ENCODE data around the gene PCDHA6. TPM values are rescaled to one million over a fixed set of nuclear protein-coding genes. Genes with fewer than 3 reads are reported as not detected.
"Not testable (repeated sequence)": the region's sequence is repeated elsewhere in the genome, so short reads cannot be mapped to it uniquely, and the experiment has no call there.

PCDHA6 gene
- total and polyA plus RNA-seq, 2 of the 4 experiments (the other 2 are of a cell fraction) = 0.03 TPM; not detected in 1

DNA sequence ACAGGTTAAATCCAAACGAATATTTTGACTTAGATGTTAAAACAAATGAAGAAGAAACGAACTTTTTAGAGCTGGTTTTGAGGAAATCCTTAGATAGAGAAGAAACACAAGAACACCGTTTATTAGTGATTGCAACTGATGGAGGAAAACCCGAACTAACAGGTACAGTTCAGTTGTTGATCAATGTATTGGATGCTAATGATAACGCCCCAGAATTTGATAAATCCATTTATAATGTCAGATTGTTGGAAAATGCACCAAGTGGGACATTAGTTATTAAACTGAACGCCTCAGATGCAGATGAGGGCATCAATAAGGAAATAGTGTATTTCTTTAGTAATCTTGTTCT, 5.5 kb upstream of the PCDHA6 start:
- intact Hi-C loops (cut with micrococcal nuclease) = no loop called here

DNA sequence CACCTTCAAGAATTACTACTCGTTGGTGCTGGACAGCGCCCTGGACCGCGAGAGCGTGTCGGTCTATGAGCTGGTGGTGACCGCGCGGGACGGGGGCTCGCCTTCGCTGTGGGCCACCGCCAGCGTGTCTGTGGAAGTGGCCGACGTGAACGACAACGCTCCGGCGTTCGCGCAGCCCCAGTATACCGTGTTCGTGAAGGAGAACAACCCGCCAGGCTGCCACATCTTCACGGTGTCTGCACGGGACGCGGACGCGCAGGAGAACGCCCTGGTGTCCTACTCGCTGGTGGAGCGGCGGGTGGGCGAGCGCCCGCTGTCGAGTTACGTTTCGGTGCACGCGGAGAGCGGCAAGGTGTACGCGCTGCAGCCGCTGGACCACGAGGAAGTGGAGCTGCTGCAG, 4.8 kb upstream of the PCDHA6 start:
- H3K79me1 ChIP-seq (ENCODE audit: low read depth in 1 of 2, low read length in 2 of 2); CTCF ChIA-PET; ATAC-seq (ENCODE audit: low read depth); BruUV-seq (replicated peaks); H3K9me1 ChIP-seq (ENCODE audit: insufficient read depth, low read length); H2AFZ ChIP-seq (replicated peaks; ENCODE audit: low read length, poor library complexity); H3K4ac ChIP-seq (ENCODE audit: low read depth, low read length); H3K27ac ChIP-seq (ENCODE audit: insufficient read depth, low read length); H2BK120ac ChIP-seq (ENCODE audit: low read depth, low read length); H3K9me3 ChIP-seq (ENCODE audit: control insufficient read depth, insufficient read depth, low read length); POLR2A ChIA-PET (ENCODE audit: unreplicated experiment); H2BK20ac ChIP-seq (ENCODE audit: low read depth, low read length); intact Hi-C loops (cut with micrococcal nuclease); H2AK9ac ChIP-seq (replicated peaks; ENCODE audit: low read depth, low read length, poor library complexity); H2BK5ac ChIP-seq (ENCODE audit: low read depth, low read length, poor library complexity, severe bottlenecking); H3K4me3 ChIP-seq (ENCODE audit: insufficient read depth, low read depth, low read length); H3K4me1 ChIP-seq (ENCODE audit: control insufficient read depth, insufficient read depth, low read length); H3K14ac ChIP-seq (replicated peaks; ENCODE audit: low read depth, low read length); in situ Hi-C loops (cut with MboI; ENCODE audit: low sequenced_read_pairs); dilution Hi-C loops (cut with HindIII; ENCODE audit: low sequenced_read_pairs, unreplicated experiment); H4K91ac ChIP-seq (ENCODE audit: insufficient read depth, low read depth, low read length); H2AK5ac ChIP-seq (ENCODE audit: low read depth, low read length); DNase-seq; H3K9ac ChIP-seq (ENCODE audit: low read depth, low read length); H4K5ac ChIP-seq (ENCODE audit: low read depth, low read length); H3K4me2 ChIP-seq (ENCODE audit: low read depth, low read length); H4K20me1 ChIP-seq (ENCODE audit: insufficient read depth, low read length); H3K18ac ChIP-seq (ENCODE audit: low read depth, low read length); H3K23ac ChIP-seq (ENCODE audit: low read depth, low read length); H2BK15ac ChIP-seq (ENCODE audit: low read depth, low read length); H3K27me3 ChIP-seq (ENCODE audit: control insufficient read depth, insufficient read depth, low read length); H3K56ac ChIP-seq (ENCODE audit: extremely low read depth, insufficient read depth, low read length); H4K8ac ChIP-seq (ENCODE audit: low read depth in 2 of 2, low read length in 2 of 2); H3K36me3 ChIP-seq (ENCODE audit: control insufficient read depth, insufficient read depth, low read length): not testable (repeated sequence)
- 52% methylated on average over 27 of the region's 48 CpGs; no CpG with 5 or more reads in 1 of the 2 experiments for WGBS, 2 experiments (ENCODE audit: extremely low coverage in 2 of 2, insufficient read length in 1 of 2)

More for the DNA sequence above, 5.5 kb upstream of the PCDHA6 start:
- H2BK120ac ChIP-seq (ENCODE audit: low read depth, low read length) = no peak overlapping the region
- no peak overlapping the region for H3K4me2 ChIP-seq (ENCODE audit: low read depth, low read length)
- no peaks in the 10 kb centered on the region for H3K4me1 ChIP-seq (ENCODE audit: control insufficient read depth, insufficient read depth, low read length)
- no peak overlapping the region for H4K91ac ChIP-seq (ENCODE audit: insufficient read depth, low read depth, low read length)
- H4K8ac ChIP-seq (ENCODE audit: low read depth in 2 of 2, low read length in 2 of 2) = no peak overlapping the region
- no peaks in the 10 kb centered on the region for H3K27me3 ChIP-seq (ENCODE audit: control insufficient read depth, insufficient read depth, low read length)
- 36% methylated on average over 4 of the region's 6 CpGs; no CpG with 5 or more reads in 1 of the 2 experiments for WGBS, 2 experiments (ENCODE audit: extremely low coverage in 2 of 2, insufficient read length in 1 of 2)
- DNase-seq (no peak), ATAC-seq (ENCODE audit: low read depth) (no peak)
- H2AK9ac ChIP-seq (replicated peaks; ENCODE audit: low read depth, low read length, poor library complexity) = no peak overlapping the region
- no peak overlapping the region for H2AK5ac ChIP-seq (ENCODE audit: low read depth, low read length)
- TF ChIP-seq MXI1 (IDR thresholded peaks at IDR 0.05; ENCODE audit: borderline replicate concordance, low read depth, low read length) = no peak
- TF ChIP-seq, protein P1, sequence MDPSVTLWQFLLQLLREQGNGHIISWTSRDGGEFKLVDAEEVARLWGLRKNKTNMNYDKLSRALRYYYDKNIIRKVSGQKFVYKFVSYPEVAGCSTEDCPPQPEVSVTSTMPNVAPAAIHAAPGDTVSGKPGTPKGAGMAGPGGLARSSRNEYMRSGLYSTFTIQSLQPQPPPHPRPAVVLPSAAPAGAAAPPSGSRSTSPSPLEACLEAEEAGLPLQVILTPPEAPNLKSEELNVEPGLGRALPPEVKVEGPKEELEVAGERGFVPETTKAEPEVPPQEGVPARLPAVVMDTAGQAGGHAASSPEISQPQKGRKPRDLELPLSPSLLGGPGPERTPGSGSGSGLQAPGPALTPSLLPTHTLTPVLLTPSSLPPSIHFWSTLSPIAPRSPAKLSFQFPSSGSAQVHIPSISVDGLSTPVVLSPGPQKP (IDR thresholded peaks at IDR 0.05; ENCODE audit: borderline replicate concordance, low read depth, low read length) = no peak
- TF ChIP-seq CEBPB (IDR thresholded peaks at IDR 0.05; ENCODE audit: low read depth, low read length) = no peak
- TF ChIP-seq MAZ (IDR thresholded peaks at IDR 0.05; ENCODE audit: borderline replicate concordance, low read depth, low read length) = no peak
- no peak for TF ChIP-seq POLR2A (IDR thresholded peaks at IDR 0.05; ENCODE audit: low read depth, low read length)
- no peak for TF ChIP-seq RFX5 (IDR thresholded peaks at IDR 0.05; ENCODE audit: low read depth, low read length)
- TF ChIP-seq NFE2L2 (IDR thresholded peaks at IDR 0.05; ENCODE audit: low read depth, low read length) = no peak
- TF ChIP-seq, protein P2, sequence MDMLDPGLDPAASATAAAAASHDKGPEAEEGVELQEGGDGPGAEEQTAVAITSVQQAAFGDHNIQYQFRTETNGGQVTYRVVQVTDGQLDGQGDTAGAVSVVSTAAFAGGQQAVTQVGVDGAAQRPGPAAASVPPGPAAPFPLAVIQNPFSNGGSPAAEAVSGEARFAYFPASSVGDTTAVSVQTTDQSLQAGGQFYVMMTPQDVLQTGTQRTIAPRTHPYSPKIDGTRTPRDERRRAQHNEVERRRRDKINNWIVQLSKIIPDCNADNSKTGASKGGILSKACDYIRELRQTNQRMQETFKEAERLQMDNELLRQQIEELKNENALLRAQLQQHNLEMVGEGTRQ (IDR thresholded peaks at IDR 0.05; ENCODE audit: low read depth, low read length) = no peak
- TF ChIP-seq RCOR1 (IDR thresholded peaks at IDR 0.05; ENCODE audit: insufficient replicate concordance, low read length) = no peak
- TF ChIP-seq CHD1 (IDR thresholded peaks at IDR 0.05; ENCODE audit: low read depth, low read length) = no peak
- TF ChIP-seq RAD21 (IDR thresholded peaks at IDR 0.05; ENCODE audit: low read length) = no peak
- TF ChIP-seq FOS (IDR thresholded peaks at IDR 0.05; ENCODE audit: low read depth, low read length) = no peak
- H2BK20ac ChIP-seq (ENCODE audit: low read depth, low read length) = no peak overlapping the region
- CTCF ChIA-PET = no interaction called here
- no TSS peak for BruUV-seq (replicated peaks)
- H2BK15ac ChIP-seq (ENCODE audit: low read depth, low read length) = no peak overlapping the region
- no peak overlapping the region for H2BK5ac ChIP-seq (ENCODE audit: low read depth, low read length, poor library complexity, severe bottlenecking)
- no peak overlapping the region for H3K27ac ChIP-seq (ENCODE audit: insufficient read depth, low read length)
- H4K20me1 ChIP-seq (ENCODE audit: insufficient read depth, low read length) = no peaks in the 10 kb centered on the region
- no peak overlapping the region for H3K4ac ChIP-seq (ENCODE audit: low read depth, low read length)
- H3K9ac ChIP-seq (ENCODE audit: low read depth, low read length) = no peak overlapping the region
- no peak overlapping the region for H2AFZ ChIP-seq (replicated peaks; ENCODE audit: low read length, poor library complexity)
- in situ Hi-C loops (cut with MboI; ENCODE audit: low sequenced_read_pairs) (no loop called here), dilution Hi-C loops (cut with HindIII; ENCODE audit: low sequenced_read_pairs, unreplicated experiment) (no loop called here)
- no peak overlapping the region for H4K5ac ChIP-seq (ENCODE audit: low read depth, low read length)
- H3K56ac ChIP-seq (ENCODE audit: extremely low read depth, insufficient read depth, low read length) = no peak overlapping the region
- no peak overlapping the region for H3K4me3 ChIP-seq (ENCODE audit: insufficient read depth, low read depth, low read length)
- POLR2A ChIA-PET (ENCODE audit: unreplicated experiment) = no interaction called here
- no peaks in the 10 kb centered on the region for H3K79me1 ChIP-seq (ENCODE audit: low read depth in 1 of 2, low read length in 2 of 2)
- no peaks in the 10 kb centered on the region for H3K9me1 ChIP-seq (ENCODE audit: insufficient read depth, low read length)
- H3K36me3 ChIP-seq (ENCODE audit: control insufficient read depth, insufficient read depth, low read length) = no peaks in the 10 kb centered on the region
- H3K14ac ChIP-seq (replicated peaks; ENCODE audit: low read depth, low read length) = no peak overlapping the region
- H3K23ac ChIP-seq (ENCODE audit: low read depth, low read length) = no peak overlapping the region
- H3K18ac ChIP-seq (ENCODE audit: low read depth, low read length) = no peak overlapping the region
- H3K9me3 ChIP-seq (ENCODE audit: control insufficient read depth, insufficient read depth, low read length) = peaks cover 9% of the 10 kb centered on the region
